ENCODE data around the gene SIPA1L2.

- TF ChIP-seq, protein P1, sequence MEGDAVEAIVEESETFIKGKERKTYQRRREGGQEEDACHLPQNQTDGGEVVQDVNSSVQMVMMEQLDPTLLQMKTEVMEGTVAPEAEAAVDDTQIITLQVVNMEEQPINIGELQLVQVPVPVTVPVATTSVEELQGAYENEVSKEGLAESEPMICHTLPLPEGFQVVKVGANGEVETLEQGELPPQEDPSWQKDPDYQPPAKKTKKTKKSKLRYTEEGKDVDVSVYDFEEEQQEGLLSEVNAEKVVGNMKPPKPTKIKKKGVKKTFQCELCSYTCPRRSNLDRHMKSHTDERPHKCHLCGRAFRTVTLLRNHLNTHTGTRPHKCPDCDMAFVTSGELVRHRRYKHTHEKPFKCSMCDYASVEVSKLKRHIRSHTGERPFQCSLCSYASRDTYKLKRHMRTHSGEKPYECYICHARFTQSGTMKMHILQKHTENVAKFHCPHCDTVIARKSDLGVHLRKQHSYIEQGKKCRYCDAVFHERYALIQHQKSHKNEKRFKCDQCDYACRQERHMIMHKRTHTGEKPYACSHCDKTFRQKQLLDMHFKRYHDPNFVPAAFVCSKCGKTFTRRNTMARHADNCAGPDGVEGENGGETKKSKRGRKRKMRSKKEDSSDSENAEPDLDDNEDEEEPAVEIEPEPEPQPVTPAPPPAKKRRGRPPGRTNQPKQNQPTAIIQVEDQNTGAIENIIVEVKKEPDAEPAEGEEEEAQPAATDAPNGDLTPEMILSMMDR (conservative IDR thresholded peaks at IDR 0.05; ENCODE audit: low read depth, low read length) = no peak
- TF ChIP-seq EZH2 (IDR thresholded peaks at IDR 0.05; ENCODE audit: borderline replicate concordance, low read depth, low read length, poor library complexity, severe bottlenecking) = no peak
These were observed 27.6 kb upstream of the SIPA1L2 start for GRCh38 chr1:232657426-232658005.

Data from A673 (cell line).